NCI-H2029 treated with DMSO at 0.1 percent for 48 hours (cell line): ENCODE measurements around the gene LBR.
"Not testable (repeated sequence)": the region's sequence is repeated elsewhere in the genome, so short reads cannot be mapped to it uniquely, and the experiment has no call there.

Experiments used
- DNase-seq: peaks from one replicate; lab custom pipeline; 2025; lab: John Stamatoyannopoulos, UW

LBR gene

DNA sequence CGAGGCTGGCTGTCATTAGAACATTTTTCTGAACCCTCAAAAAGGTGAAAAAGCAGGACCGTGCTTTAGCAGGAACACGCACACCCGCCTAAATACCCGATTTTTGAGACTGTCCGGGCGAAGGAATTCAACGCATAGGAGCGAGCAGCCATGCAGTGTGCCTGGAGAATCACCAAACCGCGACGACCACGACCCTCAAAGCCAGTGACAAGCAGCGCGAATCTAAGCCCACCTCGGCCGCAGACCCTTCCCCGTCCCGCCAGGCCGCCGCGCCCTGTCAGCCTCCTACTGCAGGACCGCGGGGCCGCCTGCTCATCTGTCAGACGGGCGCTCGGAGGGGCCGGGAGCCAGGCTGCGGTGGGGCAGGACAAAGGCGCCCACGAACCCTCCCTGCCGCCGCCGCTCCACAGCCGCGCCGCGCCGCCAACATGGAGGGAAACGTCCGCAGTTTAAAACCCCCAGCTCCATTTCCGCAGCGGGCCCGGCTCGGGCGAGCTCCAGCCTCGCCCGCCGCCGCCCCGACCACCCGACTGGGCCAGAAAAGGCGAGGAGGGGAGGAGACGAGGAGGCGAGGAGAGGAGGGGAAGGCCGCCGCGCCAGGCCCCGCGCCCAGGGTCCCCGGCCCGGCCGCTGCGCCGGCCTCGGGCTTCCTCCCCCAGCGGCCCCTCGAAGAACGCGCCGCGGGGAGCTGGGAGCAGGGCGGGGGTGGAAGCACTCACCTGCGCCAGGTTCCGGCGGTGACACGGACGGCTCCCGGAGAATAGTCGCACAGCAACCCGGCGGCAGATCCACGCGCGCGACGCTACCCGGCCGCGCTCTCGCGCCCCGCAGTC is at the start of gene LBR:
Gene LBR, minus strand, starts transcription at position 804 of the 833 bp plus-strand sequence. CDS start 3,963 bp downstream, outside the sequence.
- DNase-seq, result no peak

DNA sequence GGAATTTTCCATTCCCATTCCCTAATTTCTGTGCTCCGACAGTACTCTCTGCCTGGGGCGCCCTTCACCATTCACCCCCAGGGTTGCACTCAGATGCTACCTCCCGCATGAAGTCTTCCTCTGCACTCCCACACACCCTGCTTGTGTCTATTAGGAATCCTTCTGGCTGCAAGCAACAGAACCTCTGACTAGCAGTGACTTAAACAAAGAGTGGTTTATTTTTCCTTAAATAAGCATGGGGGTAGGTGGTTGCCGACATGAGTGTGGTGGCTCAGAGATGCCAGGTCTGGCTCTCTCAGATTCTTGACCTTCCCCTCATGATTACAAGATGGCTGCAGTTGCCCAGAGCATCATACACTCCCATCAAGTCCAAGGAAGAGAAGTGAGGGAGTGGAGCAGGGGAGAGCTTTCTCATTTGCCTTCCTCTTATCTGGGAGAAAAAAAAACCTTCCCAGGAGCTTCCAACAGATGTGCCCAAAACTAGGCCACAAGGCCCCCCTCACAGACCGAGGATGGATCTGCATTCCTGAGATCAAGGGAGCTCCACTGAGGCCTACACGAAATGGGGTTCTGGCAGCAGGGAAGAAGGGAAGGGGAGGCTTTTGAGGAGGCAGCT is 49.6 kb upstream of the LBR start:
- DNase-seq, result no peak

- no peak for DNase-seq
Observed at GRCh38 chr1:225476538-225476988, 48.7 kb upstream of the LBR start.

DNA sequence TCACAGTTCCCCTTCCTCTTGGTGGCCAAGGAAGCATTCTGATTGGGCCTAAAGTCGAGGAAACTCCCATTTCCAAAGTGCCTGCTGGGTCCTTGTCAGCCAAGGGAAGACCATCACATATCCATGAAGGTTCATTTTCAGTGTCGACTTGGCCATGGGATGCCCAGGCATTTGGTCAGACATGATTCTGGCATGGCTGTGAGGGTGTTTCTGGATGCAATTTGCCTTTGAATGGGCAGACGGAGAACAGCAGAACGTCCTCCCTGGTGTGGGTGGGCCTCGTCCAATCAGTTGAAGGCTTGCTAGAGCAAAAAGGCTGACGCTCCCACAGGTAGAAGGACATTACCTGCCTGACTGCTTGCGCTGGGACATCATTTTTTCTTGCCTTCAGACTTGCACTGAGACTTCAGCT is 48.3 kb upstream of the LBR start:
- no peak for DNase-seq

GRCh38 chr1:225474986-225475820 is 47.4 kb upstream of the LBR start:
- peak; percentile 44 for DNase-seq

- DNase-seq, result no peak
Observed at GRCh38 chr1:225474439-225474985, 46.7 kb upstream of the LBR start.

DNA sequence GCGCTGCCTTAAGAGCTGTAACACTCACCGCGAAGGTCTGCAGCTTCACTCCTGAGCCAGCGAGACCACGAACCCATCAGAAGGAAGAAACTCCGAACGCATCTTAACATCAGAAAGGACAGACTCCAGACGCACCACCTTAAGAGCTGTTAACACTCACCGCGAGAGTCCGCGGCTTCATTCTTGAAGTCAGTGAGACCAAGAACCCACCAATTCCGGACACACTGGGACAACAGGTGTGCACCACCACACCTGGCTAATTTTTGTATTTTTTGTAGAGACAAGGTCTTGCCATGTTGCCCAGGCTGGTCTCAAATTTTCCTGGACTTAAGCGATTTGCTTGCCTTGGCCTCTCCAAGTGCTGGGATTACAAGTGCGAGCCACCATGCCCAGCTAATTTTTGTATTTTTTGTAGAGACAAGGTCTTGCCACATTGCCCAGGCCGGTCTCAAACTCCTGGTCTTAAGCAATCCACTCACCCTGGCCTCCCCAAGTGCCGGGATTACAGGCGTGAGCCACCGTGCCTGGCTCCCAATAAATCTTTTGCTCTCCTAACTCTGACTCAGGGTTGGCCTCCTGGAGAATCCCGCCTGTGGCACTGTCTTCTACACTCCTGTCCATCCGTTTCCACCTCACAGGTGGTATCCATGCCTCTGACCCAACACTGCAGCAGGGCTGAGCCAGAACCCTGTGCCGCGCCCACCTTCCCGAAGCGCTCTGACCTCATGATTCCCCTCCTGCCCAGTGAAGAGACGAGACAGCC is 46.0 kb upstream of the LBR start:
- not testable (repeated sequence) for DNase-seq

DNA sequence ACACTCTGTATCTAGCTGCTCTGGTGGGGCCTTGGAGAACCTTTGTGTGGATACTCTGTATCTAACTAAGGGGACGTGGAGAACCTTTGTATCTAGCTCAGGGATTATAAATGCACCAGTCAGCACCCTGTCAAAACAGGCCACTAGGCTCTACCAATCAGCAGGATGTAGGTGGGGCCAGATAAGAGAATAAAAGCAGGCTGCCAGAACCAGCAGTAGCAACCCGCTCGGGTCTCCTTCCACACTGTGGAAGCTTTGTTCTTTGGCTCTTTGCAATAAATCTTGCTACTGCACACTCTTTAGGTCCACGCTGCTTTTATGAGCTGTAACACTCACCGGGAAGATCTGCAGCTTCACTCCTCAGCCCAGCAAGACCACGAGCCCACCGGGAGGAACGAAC is 45.4 kb upstream of the LBR start:
- not testable (repeated sequence) for DNase-seq

GRCh38 chr1:225471453-225472301 is 43.8 kb upstream of the LBR start:
- no peak for DNase-seq

DNA sequence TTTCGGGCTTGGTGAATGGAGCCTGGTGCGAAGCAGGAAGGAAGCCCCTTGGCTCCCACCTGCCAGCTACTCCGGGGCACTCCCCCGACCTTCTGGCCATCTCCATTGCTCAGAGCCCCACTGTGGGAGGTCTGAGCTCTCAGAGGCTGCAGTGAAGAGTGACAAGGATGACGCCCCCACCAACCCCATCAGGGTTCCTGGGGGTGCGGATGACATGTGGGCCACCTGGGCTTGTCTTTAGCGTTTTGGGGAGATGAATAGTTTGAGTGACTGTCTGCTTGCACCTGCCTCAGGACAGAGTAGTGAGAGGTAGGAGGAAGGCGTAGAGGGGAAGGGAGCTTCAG is 43.2 kb upstream of the LBR start:
- DNase-seq, result no peak

DNA sequence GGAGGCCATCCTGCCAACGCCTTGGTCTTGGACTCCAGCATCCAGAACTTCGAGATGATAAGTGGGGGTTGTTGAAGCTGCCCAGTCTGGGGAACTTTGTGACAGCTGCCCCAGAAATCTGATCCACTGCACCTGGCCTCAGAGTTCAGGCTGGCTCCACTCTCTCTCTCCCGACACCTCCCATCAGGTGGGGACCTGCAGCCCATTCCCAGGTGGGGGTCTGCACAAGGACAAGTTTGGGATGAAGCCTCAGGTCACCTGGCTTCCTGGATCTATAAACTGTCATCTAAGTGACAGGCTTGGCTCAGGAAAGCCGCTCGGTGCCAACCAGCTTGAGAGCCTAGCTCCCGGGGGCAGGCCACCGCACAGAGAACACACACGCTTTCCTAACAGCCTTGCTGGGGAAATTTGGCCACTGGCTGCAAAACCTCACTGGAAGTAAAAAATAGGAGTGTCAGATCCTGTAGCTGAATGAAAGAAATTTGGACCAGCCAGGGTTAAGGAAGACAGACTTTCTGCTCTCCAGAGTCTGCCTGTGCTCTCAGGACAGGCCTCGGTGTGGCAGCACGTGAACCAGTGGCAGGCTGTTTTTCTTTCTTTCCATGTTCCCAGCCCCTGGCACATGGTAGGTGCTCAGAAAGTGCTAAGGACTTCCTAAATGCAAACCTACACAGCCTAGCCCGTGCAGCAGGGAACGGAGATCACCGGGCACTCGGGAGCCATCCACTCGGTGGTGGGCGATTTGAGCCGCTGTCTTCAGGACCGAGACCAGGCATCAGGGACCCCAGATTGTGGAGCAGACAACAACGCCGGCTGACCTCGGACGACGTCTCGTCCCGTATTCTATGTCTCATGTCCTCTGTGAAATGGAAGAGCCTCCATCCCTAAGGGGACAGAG is 42.6 kb upstream of the LBR start:
- no peak for DNase-seq

DNA sequence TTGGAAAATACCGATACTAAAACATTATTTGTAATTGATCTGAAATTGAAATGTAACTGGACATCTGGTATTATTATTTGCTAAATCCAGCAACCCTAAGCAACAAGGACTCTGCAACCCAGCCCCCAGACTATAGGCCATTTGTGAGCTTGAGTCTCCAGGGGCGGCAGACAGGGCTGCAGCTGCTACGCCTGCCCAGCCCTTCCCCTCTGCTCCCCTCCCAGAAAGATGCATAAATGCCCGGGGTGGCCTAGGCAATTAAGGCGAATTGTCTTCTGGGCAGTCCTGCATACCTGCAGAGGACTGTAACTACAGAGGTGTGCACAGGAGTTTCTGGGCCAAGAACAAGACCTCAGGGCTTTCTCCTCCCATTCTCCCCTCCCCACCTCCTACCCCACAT is 41.2 kb upstream of the LBR start:
- DNase-seq, result no peak

- no peak for DNase-seq
Observed at GRCh38 chr1:225468270-225469020, 40.6 kb upstream of the LBR start.

- DNase-seq, result no peak
Observed at GRCh38 chr1:225467193-225468020, 39.6 kb upstream of the LBR start.

DNA sequence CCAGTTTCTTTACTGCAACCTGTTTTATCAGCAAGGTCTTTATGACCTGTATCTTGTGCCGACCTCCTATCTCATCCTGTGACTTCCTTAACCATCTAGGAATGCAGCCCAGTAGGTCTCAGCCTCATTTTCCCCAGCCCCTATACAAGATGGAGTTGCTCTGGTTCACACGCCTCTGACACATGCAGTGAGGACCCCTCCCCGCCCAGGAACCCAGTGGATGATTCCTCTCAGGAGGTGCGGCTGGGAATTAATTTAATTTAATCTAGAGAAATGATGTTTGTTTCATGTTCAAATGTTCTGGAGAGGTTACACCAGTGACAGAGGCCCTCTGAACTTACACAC is 39.0 kb upstream of the LBR start:
- DNase-seq, result no peak

GRCh38 chr1:225465793-225466517 is 38.1 kb upstream of the LBR start:
- no peak for DNase-seq
